GM12878 (cell line): Measurements from ENCODE around the gene DCDC2C. TPM values are rescaled to one million over a fixed set of nuclear protein-coding genes. Genes with fewer than 3 reads are reported as not detected.

Experiments used
- ATAC-seq: fragments of 200-7000 bp; cut with Tn5 transposase; 3 replicates; pipeline ENCODE4 v1.9.1; 2020; ENCODE audit warnings: mild to moderate bottlenecking, moderate library complexity
- BruUV-seq: library from RNA; stranded (reverse); fragments of 400-500 nt; replicated peaks from 2 replicates; lab custom pipeline; 2021; lab: Mats Ljungman, UMichigan
- CTCF ChIA-PET: fragments of 300-600 bp; sonication (Branson Sonifier 250); formaldehyde crosslinking; extraction: SDS; loops from one replicate; lab custom pipeline; 2021; ENCODE audit warnings: inconsistent platforms; lab: Yijun Ruan, JAX
- POLR2A ChIA-PET: fragments of 350-600 bp; formaldehyde crosslinking; extraction: SDS; loops from one replicate; lab custom pipeline; 2021; ENCODE audit warnings: inconsistent platforms; lab: Charles Lee
- RAD21 ChIA-PET: fragments of 300-600 bp; sonication (Branson Sonifier 250); formaldehyde crosslinking; loops from one replicate; lab custom pipeline; 2023; ENCODE audit warnings: antibody characterized with exemption; ENCODE audit not compliant: unreplicated experiment; lab: Charles Lee
- SMC1A ChIA-PET: fragments of 300-600 bp; sonication (Branson Sonifier 250); formaldehyde crosslinking; loops from one replicate; lab custom pipeline; 2023; ENCODE audit not compliant: unreplicated experiment, uncharacterized antibody; lab: Charles Lee
- DNase-seq: peaks from one replicate; pipeline ENCODE4 v3.0.0-alpha.2; 2011; ENCODE audit warnings: low read depth, low spot score
- FAIRE-seq: peaks from 3 replicates; lab custom pipeline; 2011; peaks lifted over from hg19 to GRCh38; lab: Jason Lieb, UNC
- H2AFZ ChIP-seq: 2 replicates; pipeline ENCODE4 v1.6.0; 2011; ENCODE audit warnings: low read depth, low read length, control low read depth; ENCODE audit not compliant: control insufficient read depth
- H3K27ac ChIP-seq: 2 replicates; pipeline ENCODE4 v1.5.1; 2011; ENCODE audit warnings: control low read depth; ENCODE audit not compliant: control insufficient read depth, insufficient read depth
- H3K27me3 ChIP-seq, 2 experiments: replicated peaks in 1 of 2; 2 replicates each; pipeline versions ENCODE4 v1.6.0 to v1.6.1; 2011; ENCODE audit warnings: low read length in 1 of 2; ENCODE audit not compliant: control insufficient read depth in 2 of 2, insufficient read depth in 2 of 2
- H3K36me3 ChIP-seq, 2 experiments: 2 replicates each; pipeline ENCODE4 v1.5.1; 2011; ENCODE audit warnings: low read length in 1 of 2; ENCODE audit not compliant: control insufficient read depth in 2 of 2, insufficient read depth in 2 of 2
- H3K4me1 ChIP-seq: 2 replicates; pipeline ENCODE4 v1.6.1; 2011; ENCODE audit warnings: mild to moderate bottlenecking, low read length, moderate library complexity, mixed read lengths; ENCODE audit not compliant: control insufficient read depth, insufficient read depth
- H3K4me2 ChIP-seq: 2 replicates; pipeline ENCODE4 v1.6.0; 2011; ENCODE audit warnings: control low read depth; ENCODE audit not compliant: control insufficient read depth, insufficient read depth
- H3K4me3 ChIP-seq: fragments of 200-600 bp; sonication (generic); 2 replicates; pipeline ENCODE4 v1.5.1; 2016
- H3K79me2 ChIP-seq: 2 replicates; pipeline ENCODE4 v1.6.0; 2011; ENCODE audit warnings: low read length; ENCODE audit not compliant: control insufficient read depth, insufficient read depth
- H3K9ac ChIP-seq: 2 replicates; pipeline ENCODE4 v1.8.0; 2011; ENCODE audit warnings: low read length, control low read depth, mixed read lengths; ENCODE audit not compliant: control insufficient read depth, insufficient read depth
- H3K9me3 ChIP-seq: replicated peaks from 3 replicates; pipeline ENCODE4 v1.5.1; 2011; ENCODE audit warnings: mild to moderate bottlenecking, low read length; ENCODE audit not compliant: control insufficient read depth, insufficient read depth
- H4K20me1 ChIP-seq: 2 replicates; pipeline ENCODE4 v1.6.0; 2011; ENCODE audit not compliant: control insufficient read depth, insufficient read depth
- ASH2L ChIP-seq: fragments of 300-600, 200-600 bp; sonication (generic); IDR thresholded peaks from 2 replicates; pipeline ENCODE4 v1.6.1; 2017; ENCODE audit warnings: low read depth, mild to moderate bottlenecking, borderline replicate concordance
- BCL11A ChIP-seq: IDR thresholded peaks from 2 replicates; pipeline ENCODE4 v1.6.1; 2011; ENCODE audit warnings: low read depth, low read length
- EP300 ChIP-seq, 2 experiments: fragments of 150-350 bp in 1 of 2; IDR thresholded peaks; 2 replicates each; pipeline ENCODE4 v1.6.1; 2011 to 2012; ENCODE audit warnings: low read depth in 2 of 2, low read length in 2 of 2, borderline replicate concordance in 1 of 2, improper control_type of control experiment in 1 of 2, inconsistent platforms in 1 of 2; ENCODE audit not compliant: control insufficient read depth in 1 of 2
- SPI1 ChIP-seq: IDR thresholded peaks from 2 replicates; pipeline ENCODE4 v1.6.1; 2011; ENCODE audit warnings: low read depth, mild to moderate bottlenecking, low read length, moderate library complexity, borderline replicate concordance; ENCODE audit not compliant: insufficient read depth
- SRF ChIP-seq, 2 experiments: IDR thresholded peaks; 2 replicates each; pipeline ENCODE4 v1.6.1; 2011; ENCODE audit warnings: low read depth in 2 of 2, low read length in 2 of 2, mild to moderate bottlenecking in 1 of 2, moderate library complexity in 1 of 2
- USF2 ChIP-seq: IDR thresholded peaks from 2 replicates; pipeline ENCODE4 v1.6.1; 2011; ENCODE audit warnings: low read depth, low read length, improper control_type of control experiment, borderline replicate concordance
- YY1 ChIP-seq: IDR thresholded peaks from 2 replicates; pipeline ENCODE4 v1.6.1; 2011; ENCODE audit warnings: low read depth, mild to moderate bottlenecking, low read length
- WGBS: methylation state at CpG from one replicate; pipeline ENCODE4 v1.1.6; 2016; ENCODE audit warnings: low lambda C conversion rate; ENCODE audit not compliant: insufficient replicate concordance, insufficient coverage; ENCODE audit errors: missing lambda C conversion rate; 5-methylcytosine and 5-hydroxymethylcytosine counted together
- in situ Hi-C: fragments of 300-500 bp; cut with MboI; formaldehyde crosslinking; loops from 9 replicates; pipeline ENCODE4 v1.14.3; 2018; ENCODE audit warnings: mixed read lengths
- intact Hi-C: fragments of 100-400 bp; cut with micrococcal nuclease; formaldehyde crosslinking; loops from one replicate; pipeline ENCODE4 v1.14.2; 2022; ENCODE audit not compliant: unreplicated experiment
- polyA plus RNA-seq, 11 experiments: library from polyadenylated mRNA; depleted of rRNA in 4 of 11; unstranded in 6 of 11; stranded (reverse) in 5 of 11; fragments of >200 nt; fragmentation: Nextera tagmentation in 4 of 11; fragmentation: Illumina TruSeq in 1 of 11; extraction: Ambion mirVana in 4 of 11; extraction: Trizol in 1 of 11; gene quantifications; 1 replicate in 1 of 11; 2 replicates in 10 of 11; pipeline versions ENCODE4 v1.2.1 to v1.2.3, GENCODE V29; 2011 to 2016; ENCODE audit warnings: inconsistent platforms in 2 of 11, missing spikeins in 2 of 11, low read depth in 1 of 11
- total RNA-seq, 4 experiments: library from RNA; depleted of rRNA in 3 of 4; stranded (reverse); fragments of >200 nt in 3 of 4; fragmentation: Illumina TruSeq in 1 of 4; extraction: Trizol in 1 of 4; gene quantifications; 2 replicates each; pipeline versions ENCODE4 v1.2.1 to v1.2.3, GENCODE V29; 2013 to 2021

The DCDC2C gene
- total and polyA plus RNA-seq, 10 of the 15 experiments (the other 5 are each of a cell fraction or from before 2014, with no cell fraction given), result not detected

GRCh38 chr2:3654531-3655225 is 48.7 kb upstream of the DCDC2C start:
- H3K4me1 ChIP-seq, result peaks cover 15% of the 10 kb centered on the region
- no peak overlapping the region for H2AFZ ChIP-seq
- H3K4me3 ChIP-seq, result no peak overlapping the region
- WGBS, result 32% methylated on average over 21 of the region's 21 CpGs
- no peaks in the 10 kb centered on the region for H4K20me1 ChIP-seq
- intact Hi-C loops, result loop anchor here (5.0 to 10.0 kb wide), 2 partner anchors 352 to 430 kb away; no protein-coding TSS in a partner anchor
- DNase-seq (no peak), FAIRE-seq (no peak), ATAC-seq (no peak)
- SMC1A ChIA-PET, result no interaction called here
- in situ Hi-C loops, result loop anchor here (5.0 kb wide), 1 partner anchor 97 kb away; the partner anchor contains the start of gene RNASEH1
- no peak overlapping the region for H3K4me2 ChIP-seq
- CTCF ChIA-PET, result interaction anchor here (4.9 kb wide), 1 partner anchor 231 kb away, joined by 43 read pairs; no protein-coding TSS in a partner anchor
- BruUV-seq, result no TSS peak
- H3K79me2 ChIP-seq, result no peaks in the 10 kb centered on the region
- no peak overlapping the region for H3K27ac ChIP-seq
- H3K36me3 ChIP-seq, result no peaks in the 10 kb centered on the region
- H3K27me3 ChIP-seq, result no peaks in the 10 kb centered on the region
- POLR2A ChIA-PET, result no interaction called here
- RAD21 ChIA-PET, result no interaction called here
- no peaks in the 10 kb centered on the region; the same call in 2 of the 3 replicates for H3K9me3 ChIP-seq
- H3K9ac ChIP-seq, result no peak overlapping the region
- no peak for TF ChIP-seq SPI1
- no peak for TF ChIP-seq SRF (IDR thresholded peaks at IDR 0.05; ENCODE audit: low read depth in 2 of 2, low read length in 2 of 2)
- TF ChIP-seq BCL11A, result no peak
- no peak for TF ChIP-seq USF2
- TF ChIP-seq ASH2L, result no peak
- no peak for TF ChIP-seq YY1
- TF ChIP-seq EP300 (IDR thresholded peaks at IDR 0.05; ENCODE audit: borderline replicate concordance in 1 of 2, control insufficient read depth in 1 of 2, low read depth in 2 of 2, low read length in 2 of 2), result no peak
- TF ChIP-seq, all 136 proteins: peak for 0
